A549 (cell line): ENCODE measurements around the gene MYRFL. TPM values are rescaled to one million over a fixed set of nuclear protein-coding genes. Genes with fewer than 3 reads are reported as not detected.

Experiments used
- ATAC-seq, 2 experiments: fragments of 200-7000 bp in 1 of 2; fragments of >200 bp in 1 of 2; cut with Nextera tagmentation in 1 of 2; cut with Tn5 transposase in 1 of 2; 3 replicates each; pipeline versions ENCODE4 v1.8.0 to v1.9.1; 2018 to 2020; ENCODE audit warnings: mild to moderate bottlenecking in 1 of 2, moderate library complexity in 1 of 2
- CTCF ChIA-PET: fragments of 300-600 bp; sonication (Branson Sonifier 250); formaldehyde crosslinking; extraction: SDS; loops from one replicate; lab custom pipeline; 2021; ENCODE audit warnings: antibody characterized with exemption, inconsistent platforms; lab: Yijun Ruan, JAX
- POLR2A ChIA-PET: fragments of 350-600 bp; formaldehyde crosslinking; extraction: SDS; loops from one replicate; lab custom pipeline; 2021; ENCODE audit warnings: antibody characterized with exemption, inconsistent platforms; lab: Yijun Ruan, JAX
- DNase-seq, 2 experiments: peaks; one replicate each; pipeline versions ENCODE4 v3.0.0 to v3.0.0-alpha.2; 2011 to 2016; ENCODE audit warnings: low read depth in 1 of 2, low spot score in 1 of 2
- FAIRE-seq: peaks from 2 replicates; lab custom pipeline; 2011; peaks lifted over from hg19 to GRCh38; lab: Jason Lieb, UNC
- H3K27ac ChIP-seq, 2 experiments: fragments of >200 bp; sonication (Bioruptor Twin); formaldehyde crosslinking; 3 replicates each; pipeline ENCODE4 v1.5.1; 2016 to 2017
- H3K4me1 ChIP-seq: fragments of >200 bp; sonication (Bioruptor Twin); formaldehyde crosslinking; 3 replicates; pipeline ENCODE4 v1.6.1; 2016
- H3K4me2 ChIP-seq: fragments of >200 bp; sonication (Bioruptor Twin); formaldehyde crosslinking; 3 replicates; pipeline ENCODE4 v1.6.1; 2016
- H3K4me3 ChIP-seq: fragments of >200 bp; sonication (Bioruptor Twin); formaldehyde crosslinking; 3 replicates; pipeline ENCODE4 v1.5.1; 2016
- H3K9me3 ChIP-seq: fragments of >200 bp; sonication (Bioruptor Twin); formaldehyde crosslinking; 3 replicates; pipeline ENCODE4 v1.6.1; 2016
- CEBPB ChIP-seq, 2 experiments: fragments of >200 bp in 1 of 2; sonication (Bioruptor Twin) in 1 of 2; formaldehyde crosslinking in 1 of 2; IDR thresholded peaks; 2 replicates each; pipeline ENCODE4 v1.6.1; 2012 to 2016
- HEYL ChIP-seq: fragments of 250-450 bp; sonication (Bioruptor Pico); IDR thresholded peaks from 2 replicates; pipeline ENCODE4 v1.8.0; 2021; ENCODE audit warnings: mild to moderate bottlenecking, moderate library complexity
- HOXB13 ChIP-seq: fragments of 250-450 bp; sonication (Bioruptor Pico); IDR thresholded peaks from 2 replicates; pipeline ENCODE4 v1.5.0; 2020; ENCODE audit warnings: low read depth, mild to moderate bottlenecking, moderate library complexity
- HOXB5 ChIP-seq: fragments of 250-450 bp; sonication (Bioruptor Pico); IDR thresholded peaks from 2 replicates; pipeline ENCODE4 v1.5.0; 2020; ENCODE audit warnings: mild to moderate bottlenecking, moderate library complexity
- KDM1A ChIP-seq: fragments of 200-600 bp; sonication (generic); IDR thresholded peaks from 2 replicates; pipeline ENCODE4 v1.6.1; 2016; ENCODE audit warnings: low read depth, mild to moderate bottlenecking
- MAZ ChIP-seq: fragments of 150-350 bp; IDR thresholded peaks from 2 replicates; pipeline ENCODE4 v1.6.1; 2014; ENCODE audit warnings: antibody characterized with exemption, low read depth, low read length, borderline replicate concordance
- NFE2L2 ChIP-seq: fragments of 150-350 bp; conservative IDR thresholded peaks from 2 replicates; pipeline ENCODE4 v1.6.1; 2014; ENCODE audit warnings: low read length
- POLR2AphosphoS2 ChIP-seq: conservative IDR thresholded peaks from 2 replicates; pipeline ENCODE4 v1.6.1; 2012; ENCODE audit warnings: low read length, improper control_type of control experiment, inconsistent platforms
- RCOR1 ChIP-seq: fragments of 150-350 bp; IDR thresholded peaks from 2 replicates; pipeline ENCODE4 v1.6.1; 2014; ENCODE audit warnings: antibody characterized with exemption, low read length, low read depth
- RFX5 ChIP-seq: fragments of 450-650 bp; IDR thresholded peaks from 2 replicates; pipeline ENCODE4 v1.7.1; 2014; ENCODE audit warnings: antibody characterized with exemption, mild to moderate bottlenecking, moderate library complexity
- SMC3 ChIP-seq: fragments of >200 bp; sonication (Bioruptor Twin); formaldehyde crosslinking; IDR thresholded peaks from 3 replicates; pipeline ENCODE4 v1.6.1; 2018; ENCODE audit warnings: inconsistent platforms
- ZNF302 ChIP-seq: fragments of 250-450 bp; sonication (Bioruptor Pico); IDR thresholded peaks from 2 replicates; pipeline ENCODE4 v1.9.0; 2021; ENCODE audit warnings: inconsistent platforms, mild to moderate bottlenecking, moderate library complexity
- WGBS: methylation state at CpG from one replicate; pipeline ENCODE4 v1.1.6; 2017; ENCODE audit errors: missing lambda C conversion rate; 5-methylcytosine and 5-hydroxymethylcytosine counted together
- polyA plus RNA-seq, 4 experiments: library from polyadenylated mRNA; depleted of rRNA in 3 of 4; stranded (reverse); fragments of >200 nt; fragmentation: RNase III in 1 of 4; extraction: RNeasy Plus Mini Kit Qiagen cat#74134 plus additional on column Dnase treatment in 1 of 4; gene quantifications; 2 replicates in 3 of 4; 3 replicates in 1 of 4; pipeline ENCODE4 v1.2.3, GENCODE V29; 2011 to 2017
- TF ChIP-seq, protein P1 (sequence below): fragments of 250-450 bp; sonication (Bioruptor Pico); IDR thresholded peaks from 2 replicates; pipeline ENCODE4 v1.5.0; 2020; ENCODE audit warnings: low read depth, mild to moderate bottlenecking, moderate library complexity
- TF ChIP-seq, protein P2 (sequence below): IDR thresholded peaks from 2 replicates; pipeline ENCODE4 v1.6.1; 2012
- TF ChIP-seq, protein P3 (sequence below): fragments of >200 bp; sonication (Bioruptor Twin); formaldehyde crosslinking; IDR thresholded peaks from 3 replicates; pipeline ENCODE4 v1.5.1; 2016
- TF ChIP-seq, protein P4 (sequence below): fragments of >200 bp; sonication (Bioruptor Twin); formaldehyde crosslinking; IDR thresholded peaks from 3 replicates; pipeline ENCODE4 v1.6.1; 2016
- TF ChIP-seq, protein P5 (sequence below): fragments of 250-450 bp; sonication (Bioruptor Pico); IDR thresholded peaks from 2 replicates; pipeline ENCODE4 v1.5.0; 2021; ENCODE audit warnings: mild to moderate bottlenecking, moderate library complexity, borderline replicate concordance
- TF ChIP-seq, protein P6 (sequence below): IDR thresholded peaks from 2 replicates; pipeline ENCODE4 v1.6.1; 2012

Gene MYRFL
- polyA plus RNA-seq, 2 of the 4 experiments (the other 2 are of a cell fraction): 0.04 TPM; not detected in 1

DNA sequence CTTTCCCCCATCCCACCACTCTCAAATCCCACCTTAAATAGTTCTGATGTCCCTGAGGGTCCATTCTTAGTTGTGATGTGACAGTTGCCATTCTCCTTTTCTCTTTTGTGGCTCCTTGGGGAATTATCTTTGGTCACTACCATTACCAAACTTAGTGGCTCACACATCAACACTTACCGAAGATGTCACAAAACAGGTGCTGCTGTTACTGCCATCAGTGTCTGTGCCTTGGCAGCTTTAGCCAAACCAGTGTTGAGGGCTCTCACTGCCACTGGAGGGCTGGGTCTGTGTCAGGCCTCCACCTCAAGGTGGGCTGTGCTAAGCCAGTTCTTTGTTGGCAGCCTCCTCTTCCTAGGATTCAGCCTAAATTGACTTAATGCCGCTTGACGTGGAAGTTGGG is 144.0 kb downstream of the MYRFL start:
- Histone ChIP-seq H3K27ac (no peak overlapping the region), H3K4me1 (peaks cover 12% of the 10 kb centered on the region; the same call in 2 of the 3 replicates), H3K4me3 (no peak overlapping the region), H3K4me2 (no peak overlapping the region), H3K9me3 (no peaks in the 10 kb centered on the region)
- DNase-seq (no peak), ATAC-seq (no peak), FAIRE-seq (no peak)
- WGBS: 53% methylated on average over 3 of the region's 3 CpGs
- CTCF ChIA-PET: interaction anchor here (1.2 to 1.7 kb wide), 2 partner anchors 10 to 89 kb away, joined by 3 to 4 read pairs; no protein-coding TSS in a partner anchor
- POLR2A ChIA-PET: no interaction called here
- TF ChIP-seq MAZ (no peak), KDM1A (no peak), POLR2AphosphoS2 (no peak), ZNF302 (CRISPR knock-in tag) (no peak), RFX5 (no peak), HEYL (CRISPR knock-in tag) (no peak)
- TF ChIP-seq, protein P1, sequence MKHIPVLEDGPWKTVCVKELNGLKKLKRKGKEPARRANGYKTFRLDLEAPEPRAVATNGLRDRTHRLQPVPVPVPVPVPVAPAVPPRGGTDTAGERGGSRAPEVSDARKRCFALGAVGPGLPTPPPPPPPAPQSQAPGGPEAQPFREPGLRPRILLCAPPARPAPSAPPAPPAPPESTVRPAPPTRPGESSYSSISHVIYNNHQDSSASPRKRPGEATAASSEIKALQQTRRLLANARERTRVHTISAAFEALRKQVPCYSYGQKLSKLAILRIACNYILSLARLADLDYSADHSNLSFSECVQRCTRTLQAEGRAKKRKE (CRISPR knock-in tag): no peak
- TF ChIP-seq, protein P2, sequence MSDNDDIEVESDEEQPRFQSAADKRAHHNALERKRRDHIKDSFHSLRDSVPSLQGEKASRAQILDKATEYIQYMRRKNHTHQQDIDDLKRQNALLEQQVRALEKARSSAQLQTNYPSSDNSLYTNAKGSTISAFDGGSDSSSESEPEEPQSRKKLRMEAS: no peak

DNA sequence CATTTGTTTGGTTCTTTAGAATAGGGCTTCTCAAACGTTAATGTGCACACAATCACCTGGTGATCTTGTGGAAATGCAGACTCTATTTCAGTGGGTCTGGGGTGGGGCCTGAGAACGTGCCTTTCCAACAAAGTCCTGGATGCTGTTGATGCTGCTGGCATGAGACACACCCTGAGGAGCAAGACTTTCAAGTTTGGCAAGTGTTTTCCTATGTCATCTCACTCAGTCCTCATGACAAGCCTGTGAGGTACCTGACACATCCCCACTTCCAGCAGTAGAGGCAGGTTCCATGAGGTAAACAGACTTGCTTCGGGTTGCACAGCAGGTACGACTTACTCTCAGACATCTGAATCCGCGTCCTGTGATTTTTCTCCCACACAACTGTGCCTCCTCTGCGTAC is 147.1 kb downstream of the MYRFL start:
- FAIRE-seq: no peak
- H3K4me2 ChIP-seq: no peak overlapping the region
- ChIA-PET POLR2A (no interaction called here), CTCF (interaction anchor here (0.9 kb wide), 1 partner anchor 59 kb away, joined by 5 read pairs; no protein-coding TSS in a partner anchor)
- no peak overlapping the region for H3K4me3 ChIP-seq
- WGBS: 33% methylated on average over 7 of the region's 7 CpGs
- TF ChIP-seq CEBPB (IDR thresholded peaks at IDR 0.05) (no peak), SMC3 (no peak), HOXB5 (CRISPR knock-in tag) (no peak), RCOR1 (no peak), HOXB13 (CRISPR knock-in tag) (no peak), HEYL (CRISPR knock-in tag) (no peak), NFE2L2 (no peak)
- TF ChIP-seq, protein P3, sequence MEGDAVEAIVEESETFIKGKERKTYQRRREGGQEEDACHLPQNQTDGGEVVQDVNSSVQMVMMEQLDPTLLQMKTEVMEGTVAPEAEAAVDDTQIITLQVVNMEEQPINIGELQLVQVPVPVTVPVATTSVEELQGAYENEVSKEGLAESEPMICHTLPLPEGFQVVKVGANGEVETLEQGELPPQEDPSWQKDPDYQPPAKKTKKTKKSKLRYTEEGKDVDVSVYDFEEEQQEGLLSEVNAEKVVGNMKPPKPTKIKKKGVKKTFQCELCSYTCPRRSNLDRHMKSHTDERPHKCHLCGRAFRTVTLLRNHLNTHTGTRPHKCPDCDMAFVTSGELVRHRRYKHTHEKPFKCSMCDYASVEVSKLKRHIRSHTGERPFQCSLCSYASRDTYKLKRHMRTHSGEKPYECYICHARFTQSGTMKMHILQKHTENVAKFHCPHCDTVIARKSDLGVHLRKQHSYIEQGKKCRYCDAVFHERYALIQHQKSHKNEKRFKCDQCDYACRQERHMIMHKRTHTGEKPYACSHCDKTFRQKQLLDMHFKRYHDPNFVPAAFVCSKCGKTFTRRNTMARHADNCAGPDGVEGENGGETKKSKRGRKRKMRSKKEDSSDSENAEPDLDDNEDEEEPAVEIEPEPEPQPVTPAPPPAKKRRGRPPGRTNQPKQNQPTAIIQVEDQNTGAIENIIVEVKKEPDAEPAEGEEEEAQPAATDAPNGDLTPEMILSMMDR: no peak
- TF ChIP-seq, protein P2: no peak
- TF ChIP-seq, protein P4, sequence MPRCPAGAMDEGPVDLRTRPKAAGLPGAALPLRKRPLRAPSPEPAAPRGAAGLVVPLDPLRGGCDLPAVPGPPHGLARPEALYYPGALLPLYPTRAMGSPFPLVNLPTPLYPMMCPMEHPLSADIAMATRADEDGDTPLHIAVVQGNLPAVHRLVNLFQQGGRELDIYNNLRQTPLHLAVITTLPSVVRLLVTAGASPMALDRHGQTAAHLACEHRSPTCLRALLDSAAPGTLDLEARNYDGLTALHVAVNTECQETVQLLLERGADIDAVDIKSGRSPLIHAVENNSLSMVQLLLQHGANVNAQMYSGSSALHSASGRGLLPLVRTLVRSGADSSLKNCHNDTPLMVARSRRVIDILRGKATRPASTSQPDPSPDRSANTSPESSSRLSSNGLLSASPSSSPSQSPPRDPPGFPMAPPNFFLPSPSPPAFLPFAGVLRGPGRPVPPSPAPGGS: no peak
- TF ChIP-seq, protein P5, sequence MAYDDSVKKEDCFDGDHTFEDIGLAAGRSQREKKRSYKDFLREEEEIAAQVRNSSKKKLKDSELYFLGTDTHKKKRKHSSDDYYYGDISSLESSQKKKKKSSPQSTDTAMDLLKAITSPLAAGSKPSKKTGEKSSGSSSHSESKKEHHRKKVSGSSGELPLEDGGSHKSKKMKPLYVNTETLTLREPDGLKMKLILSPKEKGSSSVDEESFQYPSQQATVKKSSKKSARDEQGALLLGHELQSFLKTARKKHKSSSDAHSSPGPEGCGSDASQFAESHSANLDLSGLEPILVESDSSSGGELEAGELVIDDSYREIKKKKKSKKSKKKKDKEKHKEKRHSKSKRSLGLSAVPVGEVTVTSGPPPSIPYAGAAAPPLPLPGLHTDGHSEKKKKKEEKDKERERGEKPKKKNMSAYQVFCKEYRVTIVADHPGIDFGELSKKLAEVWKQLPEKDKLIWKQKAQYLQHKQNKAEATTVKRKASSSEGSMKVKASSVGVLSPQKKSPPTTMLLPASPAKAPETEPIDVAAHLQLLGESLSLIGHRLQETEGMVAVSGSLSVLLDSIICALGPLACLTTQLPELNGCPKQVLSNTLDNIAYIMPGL (CRISPR knock-in tag): no peak
- TF ChIP-seq, protein P6, sequence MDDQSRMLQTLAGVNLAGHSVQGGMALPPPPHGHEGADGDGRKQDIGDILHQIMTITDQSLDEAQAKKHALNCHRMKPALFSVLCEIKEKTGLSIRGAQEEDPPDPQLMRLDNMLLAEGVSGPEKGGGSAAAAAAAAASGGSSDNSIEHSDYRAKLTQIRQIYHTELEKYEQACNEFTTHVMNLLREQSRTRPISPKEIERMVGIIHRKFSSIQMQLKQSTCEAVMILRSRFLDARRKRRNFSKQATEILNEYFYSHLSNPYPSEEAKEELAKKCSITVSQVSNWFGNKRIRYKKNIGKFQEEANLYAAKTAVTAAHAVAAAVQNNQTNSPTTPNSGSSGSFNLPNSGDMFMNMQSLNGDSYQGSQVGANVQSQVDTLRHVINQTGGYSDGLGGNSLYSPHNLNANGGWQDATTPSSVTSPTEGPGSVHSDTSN: no peak
- H3K27ac ChIP-seq: no peak overlapping the region
- H3K9me3 ChIP-seq: no peaks in the 10 kb centered on the region
- ATAC-seq: no peak
- DNase-seq: no peak
- H3K4me1 ChIP-seq: peaks cover under 1% of the 10 kb centered on the region; the same call in 2 of the 3 replicates
